Fibroblast of skin of scalp (primary cell): ENCODE data around the gene CCDC158. TPM values are rescaled to one million over a fixed set of nuclear protein-coding genes. Genes with fewer than 3 reads are reported as not detected.
A peak's percentile ranks its signal among the peaks of the same experiment; 100 is the strongest.
"Not testable (repeated sequence)": the region's sequence is repeated elsewhere in the genome, so short reads cannot be mapped to it uniquely, and the experiment has no call there.

ENCODE experiments used
- DNase-seq: peaks from one replicate; pipeline ENCODE4 v3.0.0-alpha.2; 2013
- polyA plus RNA-seq, 2 experiments: library from polyadenylated mRNA; unstranded; fragments of 120-200 nt; gene quantifications; one replicate each; pipeline ENCODE4 v1.2.1, GENCODE V29; 2013; ENCODE audit not compliant: insufficient read length in 2 of 2

CCDC158 gene
- polyA plus RNA-seq (2013, experiment 1 of 2; ENCODE audit: insufficient read length) = 0.11 TPM
- polyA plus RNA-seq (2013, experiment 2 of 2; ENCODE audit: insufficient read length) = 0.05 TPM

GRCh38 chr4:76420762-76421581, at the start of gene CCDC158:
CCDC158 (minus strand) TSS chr4:76421141; CDS start chr4:76403207, 17,934 bp downstream.
- DNase-seq = peak; percentile 28

DNA sequence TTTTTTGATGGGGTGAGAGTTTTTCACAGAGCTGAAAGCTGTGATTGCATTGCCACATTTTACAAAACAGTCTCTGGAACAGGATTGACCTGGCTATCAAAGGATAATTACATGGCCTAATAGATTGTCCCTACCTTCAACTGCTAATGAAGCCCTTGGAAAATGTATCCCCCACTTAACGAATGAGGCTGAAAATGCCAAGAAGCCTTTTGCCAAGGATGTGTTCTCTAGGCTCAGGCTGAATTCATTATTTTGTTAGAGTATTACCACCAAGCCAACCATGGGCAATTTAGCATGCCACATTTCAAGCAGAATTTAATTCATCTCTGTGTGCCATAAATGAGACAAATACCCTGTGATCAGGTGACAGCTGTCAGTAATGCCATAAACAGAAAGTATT, 49.6 kb upstream of the CCDC158 start:
- no peak for DNase-seq

DNA sequence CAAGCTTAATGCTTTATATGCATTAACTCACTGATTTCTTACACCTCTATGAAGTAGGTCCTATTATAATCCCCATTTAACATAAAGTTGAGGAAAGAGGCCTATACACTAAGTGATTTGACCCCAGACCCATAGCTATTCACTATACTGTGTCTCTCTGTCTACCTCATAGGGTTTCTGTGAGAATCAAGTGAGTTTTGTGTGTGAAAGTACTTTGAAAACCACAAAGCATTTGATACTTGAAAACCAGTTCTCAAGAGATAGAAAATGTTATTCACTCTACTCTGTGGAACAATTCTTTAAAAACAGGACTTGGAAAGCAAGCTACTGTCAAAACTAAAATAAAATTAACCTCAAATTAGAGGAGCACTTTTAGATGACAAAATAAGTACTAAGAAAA, 49.1 kb upstream of the CCDC158 start:
- no peak for DNase-seq

GRCh38 chr4:76463568-76463967, 42.6 kb upstream of the CCDC158 start:
- no peak for DNase-seq

- DNase-seq = peak; percentile 95
Measured at GRCh38 chr4:76459291-76459723, 38.4 kb upstream of the CCDC158 start.

GRCh38 chr4:76458825-76459224, 37.9 kb upstream of the CCDC158 start:
- peak; percentile 56 for DNase-seq

- DNase-seq = no peak
Measured at GRCh38 chr4:76458297-76458696, 37.4 kb upstream of the CCDC158 start.

- DNase-seq = no peak
Measured at GRCh38 chr4:76457885-76458284, 36.9 kb upstream of the CCDC158 start.

DNA sequence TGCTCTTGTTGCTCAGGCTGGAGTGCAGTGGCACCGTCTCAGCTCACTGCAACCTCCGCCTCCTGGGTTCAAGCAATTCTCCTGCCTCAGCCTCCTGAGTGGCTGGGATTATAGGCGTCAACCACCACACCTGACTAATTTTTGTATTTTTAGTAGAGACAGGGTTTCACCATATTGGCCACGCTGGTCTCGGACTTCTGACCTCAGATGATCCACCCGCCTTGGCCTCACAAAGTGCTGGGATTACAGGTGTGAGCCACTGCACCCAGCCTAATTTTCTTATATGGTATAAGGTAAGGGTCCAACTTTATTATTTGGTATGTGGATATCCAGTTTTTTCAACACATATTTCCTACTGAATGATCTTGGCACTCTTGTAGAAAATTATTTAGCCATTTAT, 33.1 kb upstream of the CCDC158 start:
- not testable (repeated sequence) for DNase-seq

DNA sequence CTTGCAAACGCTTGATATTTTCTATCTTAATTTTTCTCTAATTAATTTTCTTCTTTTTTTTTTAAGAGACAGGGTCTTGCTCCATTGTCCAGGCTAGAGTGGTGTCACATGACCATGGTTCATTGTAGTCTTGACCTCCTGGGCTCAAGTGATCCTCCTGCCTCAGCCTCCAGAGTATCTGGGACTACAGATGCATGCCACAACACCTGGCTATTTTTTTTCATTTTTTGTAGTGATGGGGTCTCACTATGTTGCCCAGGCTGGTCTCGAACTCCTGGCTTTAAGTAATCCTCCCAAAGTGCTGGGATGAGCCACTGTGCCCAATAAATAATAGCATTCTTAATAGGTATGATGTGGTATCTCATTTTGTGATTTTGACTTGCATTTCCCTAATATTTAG, 32.3 kb upstream of the CCDC158 start:
- DNase-seq = no peak

DNA sequence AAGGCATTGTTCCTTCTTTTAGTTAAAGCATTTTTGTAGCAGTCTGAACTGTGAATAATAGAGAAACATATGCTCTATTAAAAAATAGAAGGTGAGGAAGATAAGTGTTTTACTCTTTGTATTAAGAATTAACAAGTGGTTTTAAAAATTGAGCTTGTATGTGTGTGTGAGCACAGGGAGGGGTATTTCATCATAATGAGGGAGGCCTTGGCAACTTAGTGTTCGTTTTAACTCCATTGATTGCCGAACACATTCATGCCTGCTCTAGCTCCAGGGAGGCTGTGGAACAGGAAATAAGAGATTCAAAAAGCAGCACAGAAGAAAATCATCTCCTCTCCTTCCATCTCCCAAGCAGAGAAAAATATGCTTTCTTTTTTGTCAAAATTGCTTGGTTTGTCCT, 28.9 kb upstream of the CCDC158 start:
- peak; percentile 41 for DNase-seq

GRCh38 chr4:76449362-76449767, 28.4 kb upstream of the CCDC158 start:
- DNase-seq = peak; percentile 74

DNA sequence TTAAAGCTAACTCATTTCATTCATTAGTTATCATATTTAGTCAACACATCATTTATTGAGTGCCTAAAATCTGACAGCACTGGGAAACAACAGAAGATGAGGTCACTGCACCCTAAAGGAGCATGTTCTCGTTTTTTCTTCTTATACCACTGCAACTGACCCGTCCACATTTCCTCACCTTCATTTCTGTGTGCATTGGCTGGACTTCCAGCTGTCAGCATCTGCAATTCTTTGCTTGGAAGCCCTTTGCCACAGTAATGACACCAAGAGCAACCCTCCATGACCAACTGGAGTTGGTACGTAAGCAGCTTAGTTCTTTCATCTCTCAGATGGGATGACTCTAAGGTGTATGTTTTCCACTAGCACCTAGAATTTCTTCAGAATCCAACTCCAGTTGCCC, 27.3 kb upstream of the CCDC158 start:
- no peak for DNase-seq

- DNase-seq = peak; percentile 92
Measured at GRCh38 chr4:76447393-76447851, 26.5 kb upstream of the CCDC158 start.

- no peak for DNase-seq
Measured at GRCh38 chr4:76445911-76446310, 25.0 kb upstream of the CCDC158 start.

DNA sequence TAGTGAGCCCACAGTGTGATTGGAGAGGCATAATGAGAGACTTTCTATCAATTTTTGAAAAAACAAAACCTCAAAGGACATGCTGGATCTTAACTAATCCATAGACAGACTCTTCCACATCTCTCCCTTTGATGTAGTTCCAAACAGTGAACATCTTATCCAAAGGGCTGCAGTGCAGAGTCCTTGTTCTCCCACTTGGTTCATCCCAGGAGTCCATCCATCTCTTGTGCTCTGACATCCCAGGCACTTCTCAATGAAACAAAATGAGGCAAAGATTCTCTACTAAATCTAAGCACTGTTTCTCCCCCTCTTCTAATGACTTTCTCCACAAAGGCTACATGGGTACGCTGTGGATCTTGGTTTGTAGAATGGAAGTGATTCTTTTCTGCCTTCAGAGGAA, 22.4 kb upstream of the CCDC158 start:
- DNase-seq = no peak

GRCh38 chr4:76442807-76443206, 21.9 kb upstream of the CCDC158 start:
- DNase-seq = no peak

DNA sequence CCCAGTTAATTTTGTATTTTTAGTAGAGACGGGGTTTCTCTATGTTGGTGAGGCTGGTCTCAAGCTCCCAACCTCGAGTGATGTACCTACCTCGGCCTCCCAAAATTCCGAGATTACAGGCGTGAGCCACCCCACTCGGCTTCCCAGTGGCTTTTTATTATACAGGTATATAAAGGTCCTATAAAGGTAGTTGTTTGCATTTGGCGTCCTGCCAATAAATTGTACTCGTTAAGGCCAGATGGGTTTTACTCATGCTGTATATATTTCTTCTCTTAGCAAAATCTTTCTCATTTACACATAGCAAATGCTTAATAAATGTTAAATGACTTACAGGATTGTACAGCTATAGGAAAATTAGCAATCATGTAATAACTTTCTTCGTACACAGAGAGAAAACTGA, 20.9 kb upstream of the CCDC158 start:
- DNase-seq = no peak

- no peak for DNase-seq
Measured at GRCh38 chr4:76439491-76439890, 18.6 kb upstream of the CCDC158 start.

- DNase-seq = peak; percentile 38
Measured at GRCh38 chr4:76435528-76436319, 14.8 kb upstream of the CCDC158 start.

- peak; percentile 36 for DNase-seq
Measured at GRCh38 chr4:76434901-76435527, 14.1 kb upstream of the CCDC158 start, which contains the start of gene SHROOM3. SHROOM3 (plus strand) TSS chr4:76435229; CDS start chr4:76436053, 824 bp downstream.

- DNase-seq = peak; percentile 76
Measured at GRCh38 chr4:76430519-76431388, 9.8 kb upstream of the CCDC158 start.
